HG02938 (cell line): ENCODE measurements around the gene MUC4.
"Not testable (repeated sequence)": the region's sequence is repeated elsewhere in the genome, so short reads cannot be mapped to it uniquely, and the experiment has no call there.

Experiments
- ATAC-seq: cut with Tn5 transposase; IDR thresholded peaks from one replicate; pipeline ENCODE4 v1.9.1; 2021; ENCODE audit warnings: mild to moderate bottlenecking, moderate library complexity; ENCODE audit not compliant: unreplicated experiment

The MUC4 gene

DNA sequence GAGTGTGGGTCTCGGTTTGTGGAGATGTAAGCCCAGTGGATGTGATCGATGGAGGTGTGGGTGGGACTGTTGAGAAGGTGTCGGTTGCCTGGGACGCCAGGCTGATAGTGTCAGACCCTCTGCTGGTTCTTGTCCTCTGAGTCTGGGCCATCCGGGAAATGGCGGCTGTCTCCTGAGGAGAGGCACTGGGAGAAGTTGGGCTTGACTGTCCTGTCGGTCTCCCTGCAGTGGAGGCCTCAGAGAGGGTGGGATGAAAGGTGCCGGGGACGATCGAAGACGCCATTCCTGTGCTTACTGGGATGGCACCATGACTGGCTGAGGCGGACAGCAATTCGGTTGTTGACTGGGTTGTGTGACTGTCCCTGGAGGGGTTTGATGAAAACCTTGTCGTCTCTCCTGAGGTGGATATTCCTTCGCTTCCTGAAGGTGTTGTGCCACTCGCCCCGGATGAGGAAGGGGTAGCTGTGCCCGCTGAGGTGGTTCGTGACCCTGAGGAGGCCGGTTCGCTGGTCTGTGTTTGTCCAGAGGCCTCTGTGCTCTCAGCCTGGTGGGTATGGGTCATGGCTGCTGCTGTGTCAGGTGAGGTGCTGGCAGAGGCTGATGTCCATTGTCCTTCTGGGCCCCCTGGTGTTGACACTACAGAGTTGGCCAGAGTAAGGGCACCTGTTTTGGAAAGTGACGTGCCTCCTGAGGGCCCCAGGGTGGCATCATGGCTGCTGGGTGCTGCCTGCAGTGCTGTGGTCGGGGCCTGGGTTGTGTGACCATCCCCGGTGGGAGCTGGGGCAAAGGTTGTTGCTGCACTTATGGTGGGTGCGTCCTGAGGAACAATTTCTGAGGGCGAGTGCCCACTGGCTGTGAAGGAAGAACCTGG, 22.8 kb downstream of the MUC4 start:
- ATAC-seq: no peak

DNA sequence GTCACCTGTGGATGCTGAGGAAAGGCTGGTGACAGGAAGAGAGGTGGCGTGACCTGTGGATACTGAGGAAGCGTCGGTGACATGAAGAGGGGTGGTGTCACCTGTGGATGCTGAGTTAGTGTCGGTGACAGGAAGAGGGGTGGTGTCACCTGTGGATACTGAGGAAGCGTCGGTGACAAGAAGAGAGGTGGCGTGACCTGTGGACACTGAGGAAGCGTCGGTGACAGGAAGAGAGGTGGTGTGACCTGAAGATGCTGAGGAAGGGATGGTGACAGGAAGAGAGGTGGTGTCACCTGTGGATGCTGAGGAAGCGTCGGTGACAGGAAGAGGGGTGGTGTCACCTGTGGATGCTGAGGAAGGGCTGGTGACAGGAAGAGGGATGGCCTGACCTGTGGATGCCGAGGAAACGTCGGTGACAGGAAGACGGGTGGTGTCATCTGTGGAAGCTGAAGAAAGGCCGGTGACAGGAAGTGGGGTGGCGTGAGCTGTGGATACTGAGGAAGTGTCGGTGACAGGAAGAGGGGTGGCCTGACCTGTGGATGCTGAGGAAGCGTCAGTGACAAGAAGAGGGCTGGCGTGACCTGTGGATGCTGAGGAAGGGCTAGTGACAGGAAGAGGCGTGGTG, 25.8 kb downstream of the MUC4 start:
- not testable (repeated sequence) for ATAC-seq

DNA sequence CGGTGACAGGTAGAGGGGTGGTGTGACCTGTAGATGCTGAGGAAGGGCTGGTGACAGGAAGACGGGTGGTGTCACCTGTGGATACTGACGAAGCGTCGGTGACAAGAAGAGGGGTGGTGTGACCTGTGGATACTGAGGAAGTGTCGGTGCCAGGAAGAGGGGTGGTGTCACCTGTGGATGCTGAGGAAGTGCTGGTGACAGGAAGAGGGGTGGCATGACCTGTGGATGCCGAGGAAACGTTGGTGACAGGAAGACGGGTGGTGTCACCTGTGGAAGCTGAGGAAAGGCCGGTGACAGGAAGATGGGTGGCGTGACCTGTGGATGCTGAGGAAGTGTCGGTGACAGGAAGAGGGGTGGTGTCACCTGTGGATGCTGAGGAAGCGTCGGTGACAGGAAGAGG, 27.7 kb downstream of the MUC4 start:
- ATAC-seq: not testable (repeated sequence)

DNA sequence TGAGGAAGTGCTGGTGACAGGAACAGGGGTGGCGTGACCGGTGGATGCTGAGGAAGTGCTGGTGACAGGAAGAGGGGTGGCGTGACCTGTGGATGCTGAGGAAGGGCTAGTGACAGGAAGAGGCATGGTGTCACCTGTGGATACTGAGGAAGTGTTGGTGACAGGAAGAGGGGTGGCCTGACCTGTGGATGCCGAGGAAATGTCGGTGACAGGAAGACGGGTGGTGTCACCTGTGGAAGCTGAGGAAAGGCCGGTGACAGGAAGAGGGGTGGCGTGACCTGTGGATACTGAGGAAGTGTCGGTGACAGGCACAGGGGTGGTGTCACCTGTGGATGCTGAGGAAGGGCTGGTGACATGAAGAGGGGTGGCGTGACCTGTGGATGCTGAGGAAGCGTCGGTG, 30.5 kb downstream of the MUC4 start:
- ATAC-seq: not testable (repeated sequence)

DNA sequence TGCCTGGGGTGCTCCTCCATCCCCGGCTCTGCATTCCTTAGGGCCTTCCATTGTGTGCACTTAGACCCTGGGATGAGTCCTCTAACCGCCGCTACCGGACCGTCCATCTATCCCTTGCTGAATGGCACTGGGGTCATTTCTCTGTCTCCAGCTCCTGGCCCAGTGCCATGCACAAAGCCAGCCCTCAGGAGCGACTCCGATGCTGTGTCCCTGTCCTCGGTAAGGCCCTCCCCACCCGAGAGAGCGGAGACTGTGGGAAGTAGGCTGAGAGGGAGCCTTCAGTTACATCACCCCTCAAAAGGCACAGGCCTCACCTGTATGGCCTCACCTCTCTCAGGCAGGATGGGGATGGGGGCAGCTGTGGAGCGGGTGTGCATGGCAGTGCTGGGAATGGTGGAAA, 33.8 kb downstream of the MUC4 start:
- ATAC-seq: no peak

DNA sequence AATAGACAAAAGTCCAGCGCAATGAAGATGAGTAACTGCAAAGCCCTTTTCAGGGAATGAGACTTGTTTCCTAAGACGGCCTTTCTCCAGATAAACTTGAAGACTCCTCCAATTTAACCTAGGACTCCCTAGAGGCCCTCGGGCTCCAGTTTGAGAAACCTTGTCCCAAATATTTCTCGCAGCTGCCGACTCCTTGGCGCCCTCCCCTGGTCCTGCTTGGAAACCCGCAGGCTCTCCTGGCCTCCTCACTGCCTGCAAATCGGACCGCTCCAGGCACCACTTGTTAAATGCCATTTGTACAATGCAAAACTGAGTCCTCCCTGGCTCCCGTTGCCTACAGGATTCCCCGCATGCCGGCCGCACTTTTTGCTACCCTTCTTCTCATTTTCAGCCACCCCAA, 36.8 kb downstream of the MUC4 start:
- ATAC-seq: no peak

DNA sequence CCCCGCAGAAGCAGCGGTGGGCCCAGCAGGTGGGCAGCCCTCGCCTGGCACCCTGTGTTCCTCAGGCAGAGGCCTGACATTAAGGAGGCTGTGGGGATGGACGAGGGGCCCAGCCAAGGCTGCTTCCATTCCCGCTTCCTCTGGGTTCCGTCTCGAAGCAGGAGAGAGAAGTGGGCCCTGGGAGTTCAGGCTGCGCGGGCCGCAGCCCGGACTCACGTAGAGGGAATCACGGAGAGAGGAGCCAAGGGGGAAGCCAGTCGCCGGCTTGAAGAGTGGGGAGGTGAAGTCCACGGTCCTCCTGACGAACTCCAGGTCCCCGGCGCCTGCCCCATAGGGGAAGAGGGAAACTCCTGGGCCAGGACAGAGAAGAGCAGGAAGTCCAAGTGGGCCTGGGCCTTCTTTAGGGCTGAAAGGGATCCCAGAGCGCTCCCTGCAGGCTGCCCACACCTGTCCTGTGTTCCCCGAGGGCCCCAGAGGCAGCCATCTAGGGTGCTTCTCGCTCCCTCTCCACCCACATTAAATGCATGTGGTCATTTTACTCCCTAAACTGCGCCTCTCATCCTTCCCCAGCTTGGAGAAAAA, 37.7 kb downstream of the MUC4 start:
- no peak for ATAC-seq

DNA sequence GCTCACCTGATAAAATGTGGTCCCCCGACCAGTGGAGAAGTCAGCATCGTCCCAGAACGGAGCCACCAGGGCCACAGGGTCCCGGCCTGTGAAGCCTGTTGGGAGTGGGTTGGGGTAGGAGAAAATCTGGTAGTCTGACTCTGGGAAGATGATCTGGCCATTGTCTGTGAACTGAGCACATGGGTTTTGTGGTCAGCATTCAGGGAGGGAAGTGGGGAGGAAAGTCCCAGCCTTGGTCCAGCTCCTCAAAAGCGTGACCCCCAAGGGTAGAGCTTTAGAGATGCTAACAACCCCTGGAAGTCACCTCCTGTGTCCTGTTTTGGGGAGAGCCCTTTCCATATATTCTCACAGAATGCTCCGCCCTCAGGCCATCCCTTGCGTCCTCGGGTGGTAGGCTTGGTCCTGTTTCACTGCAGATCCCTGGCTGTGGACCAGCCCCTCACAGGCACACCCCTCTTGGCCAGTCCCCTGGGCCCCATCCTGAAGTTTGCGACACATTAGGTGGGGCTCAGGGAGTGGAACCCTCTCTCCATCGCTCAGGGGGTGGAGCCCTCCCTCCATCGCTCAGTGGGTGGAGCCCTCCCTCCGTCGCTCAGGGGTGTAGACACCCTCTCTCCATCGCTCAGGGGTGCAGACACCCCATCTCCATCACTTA, 40.0 kb downstream of the MUC4 start:
- no peak for ATAC-seq

DNA sequence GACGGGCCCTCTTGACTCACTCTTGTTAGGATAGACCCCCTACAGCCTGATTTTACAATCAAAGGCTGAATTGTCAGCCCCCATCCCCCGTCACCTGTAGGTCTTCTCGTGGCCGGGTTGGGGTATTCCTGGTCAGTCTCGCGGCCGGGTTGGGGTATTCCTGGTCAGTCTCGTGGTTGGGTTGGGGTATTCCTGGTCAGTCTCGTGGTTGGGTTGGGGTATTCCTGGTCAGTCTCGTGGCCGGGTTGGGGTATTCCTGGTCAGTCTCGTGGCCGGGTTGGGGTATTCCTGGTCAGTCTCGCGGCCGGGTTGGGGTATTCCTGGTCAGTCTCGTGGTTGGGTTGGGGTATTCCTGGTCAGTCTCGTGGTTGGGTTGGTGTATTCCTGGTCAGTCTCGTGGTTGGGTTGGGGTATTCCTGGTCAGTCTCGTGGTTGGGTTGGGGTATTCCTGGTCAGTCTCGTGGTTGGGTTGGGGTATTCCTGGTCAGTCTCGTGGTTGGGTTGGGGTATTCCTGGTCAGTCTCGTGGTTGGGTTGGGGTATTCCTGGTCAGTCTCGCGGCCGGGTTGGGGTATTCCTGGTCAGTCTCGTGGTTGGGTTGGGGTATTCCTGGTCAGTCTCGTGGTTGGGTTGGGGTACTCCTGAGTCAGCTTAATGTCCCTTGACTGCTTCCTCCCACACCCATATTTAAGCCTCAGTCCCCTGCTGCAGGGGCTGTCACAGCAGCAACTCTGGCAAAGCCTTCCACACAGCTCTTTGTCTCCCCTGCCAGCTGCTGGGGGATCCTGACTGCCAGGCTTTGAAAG, 40.7 kb downstream of the MUC4 start:
- not testable (repeated sequence) for ATAC-seq

DNA sequence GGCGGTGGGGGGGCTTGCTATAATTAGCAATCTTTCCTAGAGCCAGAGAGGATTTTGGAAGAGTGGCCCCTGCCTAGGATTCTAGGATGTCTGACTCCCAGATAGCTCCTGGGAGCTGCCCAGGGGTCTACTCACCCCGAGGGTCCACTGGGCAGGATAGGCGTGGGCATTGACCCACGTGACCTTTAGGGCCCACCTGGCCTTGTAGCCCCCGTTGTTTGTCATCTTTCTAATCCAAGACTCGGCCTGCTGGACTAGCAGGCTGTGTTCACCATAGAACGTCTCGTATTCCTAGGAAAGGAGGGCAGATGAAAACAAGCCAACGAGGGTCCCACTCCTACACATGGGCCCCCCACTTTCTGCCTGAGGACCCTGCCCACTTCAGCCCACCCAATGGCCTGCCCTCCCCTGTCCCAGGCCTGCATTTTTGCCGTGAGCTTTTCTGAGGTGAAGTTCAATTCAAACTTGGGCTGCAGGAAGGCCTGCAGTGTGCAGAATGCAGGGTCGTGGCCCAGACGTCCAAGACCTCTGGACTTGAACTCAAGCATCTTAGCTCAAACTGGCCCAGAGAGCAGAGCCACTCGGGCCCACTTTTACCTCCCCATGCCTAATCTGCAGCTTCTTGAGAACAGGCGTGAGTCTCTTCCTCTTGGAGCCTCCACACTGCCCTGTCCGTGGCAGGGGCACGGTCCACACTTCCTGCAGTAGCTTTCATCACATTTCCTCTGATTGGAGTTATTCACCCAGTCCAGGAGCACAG, 41.5 kb downstream of the MUC4 start:
- ATAC-seq: no peak

DNA sequence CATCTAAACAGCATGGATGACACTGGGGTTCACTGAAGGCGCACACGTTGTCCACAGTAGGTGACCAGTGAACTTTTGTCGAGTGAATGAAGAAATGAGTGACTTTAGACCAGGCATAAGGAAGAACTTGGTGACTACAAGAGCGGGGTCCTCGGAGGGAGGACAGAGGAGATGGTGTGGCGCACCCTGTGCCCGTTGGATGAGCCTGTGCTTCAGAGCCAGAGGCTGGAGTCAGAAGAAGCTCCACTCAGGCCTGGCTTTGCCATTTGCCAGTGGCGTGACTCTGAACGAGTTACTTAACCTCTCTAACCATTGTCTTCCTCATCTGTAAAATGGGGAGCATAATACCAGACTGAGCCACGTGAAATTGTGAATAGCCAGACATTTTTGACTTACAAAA, 42.2 kb downstream of the MUC4 start:
- no peak for ATAC-seq

DNA sequence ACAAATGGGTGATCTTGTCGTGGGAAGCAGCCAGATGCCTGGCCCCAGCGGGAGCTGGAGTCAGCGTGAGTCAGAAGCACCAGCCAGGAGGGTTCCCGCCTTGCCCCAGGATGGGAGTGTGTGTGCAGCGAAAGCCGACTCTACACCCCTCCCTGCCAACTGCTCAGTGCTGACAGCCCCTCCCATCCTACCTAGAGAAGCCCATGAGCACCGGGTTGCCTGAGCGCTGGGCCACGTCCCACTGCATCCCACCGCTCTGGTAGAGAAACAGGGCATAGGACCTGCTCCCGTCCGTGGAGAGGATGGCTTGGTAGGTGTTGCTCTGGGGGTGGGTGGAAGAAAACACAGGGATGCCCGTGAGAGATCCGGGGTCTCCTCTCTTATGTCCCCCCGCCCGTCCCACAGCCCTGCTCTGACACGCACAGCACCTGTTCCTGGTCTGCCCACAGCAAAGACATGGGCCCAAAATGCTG, 42.9 kb downstream of the MUC4 start:
- no peak for ATAC-seq

DNA sequence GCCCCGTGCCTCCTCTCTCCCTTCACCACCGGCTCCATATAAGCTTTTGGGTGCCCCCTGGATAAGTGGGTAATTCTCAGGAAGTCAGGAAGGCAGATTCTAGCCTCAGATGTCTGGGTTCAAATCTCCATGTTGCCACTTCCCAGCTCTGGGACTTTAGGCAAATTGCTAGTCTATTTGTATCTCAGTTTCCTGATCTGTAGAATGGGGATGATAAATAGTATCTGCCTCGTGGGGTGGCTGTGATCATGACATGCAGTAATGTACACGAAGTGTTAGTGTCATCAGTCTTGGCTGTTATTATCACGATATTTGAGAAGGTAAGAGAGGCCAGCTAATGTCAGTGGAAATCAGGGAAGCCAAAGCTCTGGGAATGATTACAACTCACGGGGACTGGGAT, 43.3 kb downstream of the MUC4 start:
- no peak for ATAC-seq

DNA sequence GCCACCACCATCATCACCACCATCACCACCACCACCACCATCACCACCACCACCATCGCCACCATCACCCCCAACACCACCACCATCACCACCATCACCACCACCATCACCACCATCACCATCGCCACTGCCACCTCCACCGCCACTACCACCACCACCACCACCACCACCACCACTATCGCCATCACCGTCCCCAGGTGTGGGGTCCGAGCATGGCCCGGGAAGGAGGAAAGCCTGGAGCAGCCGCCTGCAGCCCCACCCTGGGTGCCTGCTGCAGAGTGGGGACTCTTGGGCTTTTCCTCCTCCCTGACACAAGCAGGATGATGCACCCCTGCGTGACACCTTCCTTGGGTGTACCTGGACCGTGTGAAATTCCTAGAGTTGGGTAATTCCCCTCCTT, 43.9 kb downstream of the MUC4 start:
- ATAC-seq: no peak

DNA sequence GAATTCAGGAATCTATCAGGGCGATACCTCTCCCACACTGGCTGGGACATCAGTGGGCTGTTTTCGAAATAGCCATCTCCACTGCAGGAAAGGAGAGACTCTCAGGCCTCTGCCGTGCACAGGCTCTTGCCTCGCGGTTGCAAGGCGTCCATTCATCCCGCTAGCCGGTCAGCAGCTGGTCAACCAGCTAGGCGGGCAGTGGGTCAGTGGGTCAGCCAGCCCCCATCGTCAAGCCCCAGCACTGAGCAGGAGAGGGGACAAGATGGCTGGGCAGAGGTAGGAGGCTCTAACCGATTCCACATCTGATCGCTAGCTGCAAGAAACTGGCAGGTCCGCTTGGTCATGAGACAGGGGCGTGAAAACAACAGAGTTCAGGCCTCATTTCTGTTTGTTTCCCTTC, 45.1 kb downstream of the MUC4 start:
- no peak for ATAC-seq

DNA sequence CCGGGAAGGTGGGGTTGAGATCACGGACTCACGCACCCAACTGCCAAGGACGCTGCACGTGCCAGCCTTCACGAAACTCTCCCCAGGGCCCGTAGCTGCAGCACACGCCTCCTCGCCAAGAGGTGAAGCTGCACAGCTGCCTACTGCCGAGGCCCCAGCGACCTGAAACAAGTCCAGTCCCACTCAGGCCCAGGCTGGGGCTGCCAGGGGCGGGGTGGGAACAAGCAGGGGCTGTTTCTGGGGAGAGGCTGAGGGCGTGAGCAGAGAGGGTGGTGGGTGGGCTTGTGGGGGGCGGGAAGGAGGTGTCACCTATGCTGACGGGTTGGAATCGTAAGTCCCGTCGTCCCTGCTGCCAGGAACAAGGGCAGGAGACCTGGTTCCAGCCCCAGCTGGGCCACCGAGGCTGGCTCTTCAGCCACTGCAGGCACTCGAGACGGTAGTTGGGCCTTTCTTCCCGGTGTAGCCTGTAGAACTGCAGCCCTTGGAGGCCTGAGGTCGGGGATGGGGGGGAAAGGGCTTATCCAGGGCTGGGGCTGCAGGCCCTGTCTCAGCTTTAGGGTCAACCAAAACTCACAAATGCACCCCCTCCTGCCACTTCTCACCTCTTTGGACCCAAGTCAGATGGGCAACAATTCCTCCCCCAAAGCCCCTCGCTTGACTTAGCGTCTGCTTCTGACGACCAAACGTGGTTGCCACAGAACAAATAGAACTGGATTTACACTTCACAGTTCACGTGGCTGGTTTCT, 46.6 kb downstream of the MUC4 start:
- ATAC-seq: no peak

DNA sequence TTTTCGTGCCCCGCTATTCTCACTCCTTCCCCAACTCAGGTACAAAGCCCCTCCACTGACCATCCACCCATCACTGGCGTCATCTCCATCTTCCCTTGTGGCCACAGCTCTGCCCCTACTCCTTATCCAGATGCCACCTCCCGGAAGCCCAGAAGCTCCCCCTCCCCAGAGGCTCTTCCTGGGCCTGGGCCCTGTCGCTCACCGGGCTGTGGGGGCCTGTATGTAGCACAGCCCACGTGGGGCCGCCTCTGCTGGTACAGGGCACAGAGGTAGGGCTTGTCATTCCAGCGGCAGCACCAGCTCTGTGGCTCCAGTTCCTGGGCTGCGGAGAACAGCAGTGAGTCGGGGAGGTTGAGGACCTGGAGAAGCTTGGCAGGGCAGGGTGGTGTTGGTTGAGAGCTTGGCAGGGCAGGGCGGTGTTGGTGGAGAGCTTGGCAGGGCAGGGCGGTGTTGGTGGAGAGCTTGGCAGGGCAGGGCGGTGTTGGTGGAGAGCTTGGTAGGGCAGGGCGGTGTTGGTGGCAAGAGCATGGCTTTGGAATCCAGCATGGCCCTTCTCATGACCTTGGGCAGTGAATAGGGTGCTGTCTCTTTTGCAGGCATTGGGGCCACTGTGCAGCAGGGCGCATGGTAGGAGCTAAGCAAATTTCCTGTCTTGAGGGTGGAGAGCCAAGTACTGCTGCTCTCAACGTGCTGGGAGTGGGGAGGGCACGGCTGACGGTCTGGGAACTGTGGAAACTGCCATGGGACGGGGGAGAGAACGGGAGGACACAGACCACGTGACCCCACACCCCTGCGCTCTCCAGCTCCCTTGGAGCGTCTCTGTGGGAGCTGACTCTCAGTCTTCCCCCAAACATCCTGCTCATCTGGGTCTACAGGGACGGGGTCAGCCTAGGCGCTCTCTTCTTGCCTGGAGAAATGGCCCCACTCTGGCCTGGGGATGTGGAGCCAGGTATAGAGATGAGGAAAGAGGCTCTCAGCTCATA, 47.6 kb downstream of the MUC4 start:
- no peak for ATAC-seq
